Left ventricle myocardium inferior (tissue), 1 donor: Measurements from ENCODE around the gene CBLL2. TPM values are rescaled to one million over a fixed set of nuclear protein-coding genes. Genes with fewer than 3 reads are reported as not detected.

ENCODE experiments used
- DNase-seq: peaks from one replicate; pipeline ENCODE4 v3.0.0-alpha.2; 2020
- H3K27ac ChIP-seq: fragments of 200-600 bp; replicated peaks from 2 replicates; pipeline ENCODE4 v1.8.0; 2021
- H3K27me3 ChIP-seq: fragments of 200-600 bp; 2 replicates; pipeline ENCODE4 v1.8.0; 2021; ENCODE audit warnings: low read depth
- H3K36me3 ChIP-seq: fragments of 200-600 bp; 2 replicates; pipeline ENCODE4 v1.8.0; 2021
- H3K4me1 ChIP-seq: fragments of 200-600 bp; 2 replicates; pipeline ENCODE4 v1.8.0; 2021
- H3K4me3 ChIP-seq: fragments of 200-600 bp; 2 replicates; pipeline ENCODE4 v1.8.0; 2021; ENCODE audit warnings: mild to moderate bottlenecking, moderate library complexity
- H3K9me3 ChIP-seq: fragments of 200-600 bp; replicated peaks from 2 replicates; pipeline ENCODE4 v1.8.0; 2021
- CTCF ChIP-seq: fragments of 200-600 bp; IDR thresholded peaks from 2 replicates; pipeline ENCODE4 v1.8.0; 2021; ENCODE audit warnings: antibody characterized with exemption, mild to moderate bottlenecking, borderline replicate concordance
- intact Hi-C: fragments of 100-400 bp; cut with micrococcal nuclease; formaldehyde crosslinking; loops from one replicate; pipeline ENCODE4 v1.11.0; 2022
- long read RNA-seq: library from polyadenylated mRNA; unstranded; transcript quantifications from one replicate; pipeline ENCODE4 v2.0.0, GENCODE V29; 2021
- total RNA-seq: library from RNA; stranded (reverse); fragmentation: NEBNext Ultra II Directional; extraction: Animal tissue kit (Norgen Biotek cat#: 25700); gene quantifications from one replicate; pipeline ENCODE4 v1.2.1, GENCODE V29; 2021
- donor health status: DM: no; HTN: yes; CAD: no; lungs with severe emphysema.

CBLL2 gene, protein sequence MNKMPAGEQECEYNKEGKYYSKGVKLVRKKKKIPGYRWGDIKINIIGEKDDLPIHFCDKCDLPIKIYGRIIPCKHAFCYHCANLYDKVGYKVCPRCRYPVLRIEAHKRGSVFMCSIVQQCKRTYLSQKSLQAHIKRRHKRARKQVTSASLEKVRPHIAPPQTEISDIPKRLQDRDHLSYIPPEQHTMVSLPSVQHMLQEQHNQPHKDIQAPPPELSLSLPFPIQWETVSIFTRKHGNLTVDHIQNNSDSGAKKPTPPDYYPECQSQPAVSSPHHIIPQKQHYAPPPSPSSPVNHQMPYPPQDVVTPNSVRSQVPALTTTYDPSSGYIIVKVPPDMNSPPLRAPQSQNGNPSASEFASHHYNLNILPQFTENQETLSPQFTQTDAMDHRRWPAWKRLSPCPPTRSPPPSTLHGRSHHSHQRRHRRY
- not detected for total RNA-seq
- long read RNA-seq = 0 reads

- Histone ChIP-seq H3K36me3 (no peaks in the 10 kb centered on the region), H3K27me3 (no peaks in the 10 kb centered on the region), H3K9me3 (no peaks in the 10 kb centered on the region), H3K4me3 (no peak within 1 kb of the TSS), H3K4me1 (no peaks in the 10 kb centered on the region), H3K27ac (no peak within 1 kb of the TSS)
- no peak for DNase-seq
- TF ChIP-seq CTCF = no peak
- intact Hi-C loops = no loop called here
These were observed at the start of gene CBLL2 for GRCh38 chrX:22272613-22273012. Gene CBLL2 (plus strand): TSS chrX:22272913. CDS start chrX:22272992, 79 bp downstream.

DNA sequence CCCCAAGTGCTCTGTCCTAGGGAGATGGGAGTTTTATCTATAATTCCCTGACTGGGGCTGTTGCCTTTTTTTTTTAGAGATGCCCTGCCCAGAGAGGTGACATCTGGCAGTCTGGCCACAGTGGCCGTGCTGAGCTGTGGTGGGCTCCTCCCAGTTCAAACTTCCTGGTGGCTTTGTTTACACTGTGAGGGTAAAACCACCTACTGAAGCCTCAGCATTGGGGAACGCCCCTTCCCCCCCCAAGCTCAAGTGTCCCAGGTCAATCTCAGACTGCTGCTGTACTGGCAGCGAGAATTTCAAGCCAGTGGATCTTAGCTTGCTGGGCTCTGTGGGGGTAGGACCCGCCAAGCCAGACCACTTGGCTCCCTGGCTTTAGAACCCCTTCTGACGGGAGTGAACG lies 38.3 kb upstream of the CBLL2 start:
- Histone ChIP-seq H3K4me1 (no peaks in the 10 kb centered on the region), H3K4me3 (no peak overlapping the region), H3K27me3 (no peaks in the 10 kb centered on the region), H3K27ac (no peak overlapping the region), H3K9me3 (no peaks in the 10 kb centered on the region), H3K36me3 (no peaks in the 10 kb centered on the region)
- DNase-seq = no peak
- intact Hi-C loops = no loop called here
- no peak for TF ChIP-seq CTCF

- H3K9me3 ChIP-seq = no peaks in the 10 kb centered on the region
- no peak for TF ChIP-seq CTCF
- no peak overlapping the region for H3K27ac ChIP-seq
- no peak overlapping the region for H3K4me3 ChIP-seq
- no peaks in the 10 kb centered on the region for H3K4me1 ChIP-seq
- no peaks in the 10 kb centered on the region for H3K36me3 ChIP-seq
- H3K27me3 ChIP-seq = no peaks in the 10 kb centered on the region
- no peak for DNase-seq
- intact Hi-C loops = no loop called here
These were observed 35.2 kb upstream of the CBLL2 start for GRCh38 chrX:22237479-22237878.

GRCh38 chrX:22246620-22247019 lies 26.1 kb upstream of the CBLL2 start:
- intact Hi-C loops = no loop called here
- H3K27ac ChIP-seq = no peak overlapping the region
- no peaks in the 10 kb centered on the region for H3K27me3 ChIP-seq
- DNase-seq = no peak
- no peaks in the 10 kb centered on the region for H3K4me1 ChIP-seq
- no peak for TF ChIP-seq CTCF
- no peaks in the 10 kb centered on the region for H3K9me3 ChIP-seq
- H3K4me3 ChIP-seq = no peak overlapping the region
- no peaks in the 10 kb centered on the region for H3K36me3 ChIP-seq

GRCh38 chrX:22247169-22247568 lies 25.5 kb upstream of the CBLL2 start:
- intact Hi-C loops = no loop called here
- DNase-seq = no peak
- Histone ChIP-seq H3K27me3 (no peaks in the 10 kb centered on the region), H3K4me3 (no peak overlapping the region), H3K9me3 (no peaks in the 10 kb centered on the region), H3K4me1 (no peaks in the 10 kb centered on the region), H3K36me3 (no peaks in the 10 kb centered on the region), H3K27ac (no peak overlapping the region)
- TF ChIP-seq CTCF = no peak
